PC-9 (cell line): ENCODE results near the gene ANO4. TPM values are rescaled to one million over a fixed set of nuclear protein-coding genes. Genes with fewer than 3 reads are reported as not detected.

Experiments used
- BruUV-seq: library from RNA; stranded (reverse); fragments of 400-500 nt; replicated peaks from 2 replicates; lab custom pipeline; 2021; lab: Mats Ljungman, UMichigan
- CTCF ChIA-PET: fragments of 300-600 bp; sonication (Branson Sonifier 250); formaldehyde crosslinking; loops from one replicate; lab custom pipeline; 2022; ENCODE audit warnings: antibody characterized with exemption; lab: Charles Lee
- POLR2A ChIA-PET: fragments of 300-600 bp; sonication (Branson Sonifier 250); formaldehyde crosslinking; loops from one replicate; lab custom pipeline; 2022; ENCODE audit warnings: antibody characterized with exemption; ENCODE audit not compliant: unreplicated experiment; lab: Charles Lee
- DNase-seq, 2 experiments: peaks; one replicate each; pipeline versions ENCODE4 v3.0.0 to v3.0.0-alpha.2; 2015 to 2022; ENCODE audit warnings: mixed read lengths in 1 of 2
- H2AFZ ChIP-seq: fragments of 200-600 bp; sonication (generic); 2 replicates; pipeline ENCODE4 v1.8.1; 2017; ENCODE audit warnings: antibody characterized with exemption
- H3F3A ChIP-seq: fragments of 200-600 bp; sonication (generic); 2 replicates; pipeline ENCODE4 v1.8.1; 2017; ENCODE audit warnings: antibody characterized with exemption, mild to moderate bottlenecking, low read depth; ENCODE audit not compliant: insufficient read depth
- H3K27ac ChIP-seq: fragments of 200-600 bp; sonication (generic); 2 replicates; pipeline ENCODE4 v1.6.1; 2016; ENCODE audit warnings: mixed run types
- H3K27me3 ChIP-seq: fragments of 200-600 bp; sonication (generic); 2 replicates; pipeline ENCODE4 v1.6.1; 2016; ENCODE audit warnings: low read depth, mixed run types; ENCODE audit not compliant: insufficient read depth
- H3K36me3 ChIP-seq: fragments of 200-600 bp; sonication (generic); 2 replicates; pipeline ENCODE4 v1.6.1; 2016; ENCODE audit warnings: low read depth, mixed run types
- H3K4me1 ChIP-seq: fragments of 200-600 bp; sonication (generic); replicated peaks from 2 replicates; pipeline ENCODE4 v1.6.1; 2016; ENCODE audit warnings: mixed run types; ENCODE audit not compliant: insufficient read depth
- H3K4me2 ChIP-seq: fragments of 200-600 bp; sonication (generic); 2 replicates; pipeline ENCODE4 v1.6.1; 2017; ENCODE audit warnings: mixed run types
- H3K4me3 ChIP-seq: fragments of 200-600 bp; sonication (generic); 2 replicates; pipeline ENCODE4 v1.6.1; 2016; ENCODE audit warnings: mixed run types
- H3K79me2 ChIP-seq: fragments of 200-600 bp; sonication (generic); 2 replicates; pipeline ENCODE4 v1.6.1; 2017; ENCODE audit warnings: low read depth, mixed run types
- H3K9me2 ChIP-seq: fragments of 200-600 bp; sonication (generic); 2 replicates; pipeline ENCODE4 v1.8.1; 2017; ENCODE audit warnings: mild to moderate bottlenecking; ENCODE audit not compliant: insufficient read depth
- H3K9me3 ChIP-seq: fragments of 200-600 bp; sonication (generic); 2 replicates; pipeline ENCODE4 v1.8.1; 2016; ENCODE audit warnings: low read depth; ENCODE audit not compliant: insufficient read depth
- H4K20me1 ChIP-seq: fragments of 200-600 bp; sonication (generic); 2 replicates; pipeline ENCODE4 v1.8.1; 2017; ENCODE audit not compliant: insufficient read depth
- CTCF ChIP-seq: fragments of 200-600 bp; sonication (generic); conservative IDR thresholded peaks from 2 replicates; pipeline ENCODE4 v1.6.1; 2017; ENCODE audit warnings: mixed run types, antibody characterized with exemption, mild to moderate bottlenecking, moderate library complexity
- EZH2 ChIP-seq: fragments of 200-600 bp; sonication (generic); IDR thresholded peaks from 2 replicates; pipeline ENCODE4 v1.8.0; 2017; ENCODE audit warnings: antibody characterized with exemption, low read depth
- intact Hi-C: fragments of 100-400 bp; cut with micrococcal nuclease; formaldehyde crosslinking; loops from one replicate; pipeline ENCODE4 v1.10.0; 2022; ENCODE audit not compliant: unreplicated experiment
- total RNA-seq: library from RNA; stranded (reverse); gene quantifications from 2 replicates; pipeline ENCODE4 v1.2.3, GENCODE V29; 2021

Gene ANO4
- total RNA-seq, 1 experiment from 2014 or later = not detected

GRCh38 chr12:100840748-100841147 lies 46.2 kb downstream of the ANO4 start:
- no peak for DNase-seq
- POLR2A ChIA-PET = no interaction called here
- no TSS peak for BruUV-seq
- Histone ChIP-seq H3K9me2 (no peaks in the 10 kb centered on the region), H3K4me3 (no peak overlapping the region), H3K36me3 (no peaks in the 10 kb centered on the region), H3K4me1 (no peaks in the 10 kb centered on the region), H3K27me3 (no peaks in the 10 kb centered on the region; the same call in 1 of the 2 replicates), H4K20me1 (no peaks in the 10 kb centered on the region), H3F3A (no peaks in the 10 kb centered on the region), H3K27ac (no peak overlapping the region), H3K9me3 (no peaks in the 10 kb centered on the region), H3K4me2 (no peak overlapping the region), H3K79me2 (no peaks in the 10 kb centered on the region), H2AFZ (no peak overlapping the region)
- TF ChIP-seq EZH2 (no peak), CTCF (no peak)
- CTCF ChIA-PET = no interaction called here
- intact Hi-C loops = no loop called here

DNA sequence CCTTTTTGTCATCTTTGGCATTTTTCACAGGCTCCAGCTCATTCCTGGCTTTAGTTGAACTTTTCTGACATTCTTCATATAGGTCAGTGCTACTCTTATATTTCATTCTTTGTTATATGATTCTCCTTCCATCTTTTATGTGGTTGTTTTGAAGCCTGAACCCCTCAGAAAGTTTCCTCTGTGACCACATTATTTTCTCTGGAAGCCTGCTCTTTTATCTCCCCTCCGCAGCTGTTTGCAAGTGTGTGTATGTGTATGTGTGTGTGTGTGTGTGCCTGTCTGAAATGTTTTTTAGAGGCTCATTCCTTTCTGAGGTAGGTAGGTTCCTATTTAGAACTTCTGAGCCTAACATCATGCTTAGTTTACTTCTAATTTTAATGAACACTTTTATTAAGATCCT lies 47.6 kb downstream of the ANO4 start:
- TF ChIP-seq EZH2 (no peak), CTCF (no peak)
- POLR2A ChIA-PET = no interaction called here

GRCh38 chr12:100843061-100843460 lies 48.5 kb downstream of the ANO4 start:
- Histone ChIP-seq H3K27ac (no peak overlapping the region), H3K36me3 (no peaks in the 10 kb centered on the region), H3K4me2 (no peak overlapping the region), H3K9me3 (no peaks in the 10 kb centered on the region), H4K20me1 (no peaks in the 10 kb centered on the region), H3K27me3 (no peaks in the 10 kb centered on the region), H3F3A (no peaks in the 10 kb centered on the region), H3K4me3 (no peak overlapping the region), H2AFZ (no peak overlapping the region), H3K4me1 (no peaks in the 10 kb centered on the region), H3K79me2 (no peaks in the 10 kb centered on the region), H3K9me2 (no peaks in the 10 kb centered on the region)
- no TSS peak for BruUV-seq
- DNase-seq = no peak
- intact Hi-C loops = no loop called here
- ChIA-PET CTCF (no interaction called here), POLR2A (no interaction called here)
- TF ChIP-seq CTCF = no peak
- no peak for TF ChIP-seq EZH2

More for the DNA sequence above, 47.6 kb downstream of the ANO4 start:
- H4K20me1 ChIP-seq = no peaks in the 10 kb centered on the region
- H3K9me3 ChIP-seq = no peaks in the 10 kb centered on the region
- CTCF ChIA-PET = no interaction called here
- no peak for DNase-seq
- BruUV-seq = no TSS peak
- H3K79me2 ChIP-seq = no peaks in the 10 kb centered on the region
- H3K4me2 ChIP-seq = no peak overlapping the region
- H3K4me1 ChIP-seq = no peaks in the 10 kb centered on the region
- H2AFZ ChIP-seq = no peak overlapping the region
- no peak overlapping the region for H3K27ac ChIP-seq
- H3K4me3 ChIP-seq = no peak overlapping the region
- H3K27me3 ChIP-seq = no peaks in the 10 kb centered on the region
- H3F3A ChIP-seq = no peaks in the 10 kb centered on the region
- H3K9me2 ChIP-seq = no peaks in the 10 kb centered on the region
- intact Hi-C loops = no loop called here
- no peaks in the 10 kb centered on the region for H3K36me3 ChIP-seq
